Transverse colon (tissue), 4 donors: Measurements from ENCODE around the gene NPTX2. TPM values are rescaled to one million over a fixed set of nuclear protein-coding genes. Genes with fewer than 3 reads are reported as not detected.
"Not testable (repeated sequence)": the region's sequence is repeated elsewhere in the genome, so short reads cannot be mapped to it uniquely, and the experiment has no call there.

Experiments
- DNase-seq: peaks from one replicate; pipeline ENCODE4 v3.0.0-alpha.2; 2019
- H3K27ac ChIP-seq, 4 donors: fragments of 200-600 bp; sonication (generic); 2 replicates each; pipeline ENCODE4 v1.5.1; 2016 to 2018; ENCODE audit warnings: inconsistent platforms in 4 of 4
- H3K27me3 ChIP-seq: fragments of 200-600 bp; sonication (generic); 2 replicates; pipeline ENCODE4 v1.5.1; 2017; ENCODE audit warnings: inconsistent platforms
- H3K36me3 ChIP-seq, 4 donors: fragments of 200-600 bp; sonication (generic); 2 replicates each; pipeline ENCODE4 v1.5.1; 2017 to 2019; ENCODE audit warnings: inconsistent platforms in 4 of 4
- H3K4me1 ChIP-seq, 4 donors: fragments of 200-600 bp; sonication (generic); 2 replicates each; pipeline ENCODE4 v1.5.1; 2017 to 2020; ENCODE audit warnings: inconsistent platforms in 4 of 4
- H3K4me3 ChIP-seq, 4 donors: fragments of 200-600 bp; sonication (generic); 1 replicate in 1 of 4; 2 replicates in 3 of 4; pipeline versions ENCODE4 v1.5.1 to v1.6.1; 2017 to 2019; ENCODE audit warnings: inconsistent platforms in 4 of 4
- H3K9me3 ChIP-seq, 2 donors: fragments of 200-600 bp; sonication (generic); 2 replicates each; pipeline ENCODE4 v1.5.1; 2017 to 2019; ENCODE audit warnings: inconsistent platforms in 2 of 2
- EP300 ChIP-seq: sonication (generic); formaldehyde crosslinking; IDR thresholded peaks from one replicate; pipeline ENCODE4 v1.6.1; 2017; ENCODE audit warnings: antibody characterized with exemption, low read depth
- POLR2A ChIP-seq: fragments of 450-650 bp; IDR thresholded peaks from one replicate; pipeline ENCODE4 v1.6.1; 2016; ENCODE audit warnings: antibody characterized with exemption, mild to moderate bottlenecking, moderate library complexity
- POLR2AphosphoS5 ChIP-seq, 3 donors: sonication (generic); formaldehyde crosslinking; IDR thresholded peaks; one replicate each; pipeline ENCODE4 v1.6.1; 2016; ENCODE audit warnings: antibody characterized with exemption in 3 of 3
- WGBS, 2 donors: methylation state at CpG; one replicate each; pipeline ENCODE4 v1.1.5; 2018; ENCODE audit warnings: low coverage in 1 of 2; 5-methylcytosine and 5-hydroxymethylcytosine counted together
- in situ Hi-C, 4 donors: fragments of 200-750 bp; cut with MboI; loops; one replicate each; pipeline versions ENCODE4 v1.15.0 to v1.15.1; 2017; ENCODE audit warnings: low sequenced_read_pairs in 3 of 4, low pct_ligation_motif_present in 1 of 4, low pct_unique_long_range_greater_than_20kb in 1 of 4
- intact Hi-C: fragments of 100-400 bp; cut with DNase I; formaldehyde crosslinking; loops from one replicate; pipeline ENCODE4 v1.15.1; 2023; ENCODE audit warnings: low total_unique reads
- total RNA-seq, 4 donors: library from RNA; depleted of rRNA; stranded (reverse); fragments of >200 nt; gene quantifications; one replicate each; pipeline ENCODE4 v1.1.0, GENCODE V29; 2016
- TF ChIP-seq, protein P1 (sequence below), 5 experiments: fragments of 200-600 bp in 3 of 5; fragments of 450-650 bp in 2 of 5; sonication (generic) in 3 of 5; IDR thresholded peaks; 1 replicate in 2 of 5; 2 replicates in 3 of 5; pipeline ENCODE4 v1.5.1; 2016 to 2017; ENCODE audit warnings: antibody characterized with exemption in 5 of 5, inconsistent platforms in 3 of 5, mild to moderate bottlenecking in 2 of 5, moderate library complexity in 1 of 5

The NPTX2 gene
- total RNA-seq, 4 donors from 2014 or later: 3.4 to 11.5 (median 6.3) TPM

DNA sequence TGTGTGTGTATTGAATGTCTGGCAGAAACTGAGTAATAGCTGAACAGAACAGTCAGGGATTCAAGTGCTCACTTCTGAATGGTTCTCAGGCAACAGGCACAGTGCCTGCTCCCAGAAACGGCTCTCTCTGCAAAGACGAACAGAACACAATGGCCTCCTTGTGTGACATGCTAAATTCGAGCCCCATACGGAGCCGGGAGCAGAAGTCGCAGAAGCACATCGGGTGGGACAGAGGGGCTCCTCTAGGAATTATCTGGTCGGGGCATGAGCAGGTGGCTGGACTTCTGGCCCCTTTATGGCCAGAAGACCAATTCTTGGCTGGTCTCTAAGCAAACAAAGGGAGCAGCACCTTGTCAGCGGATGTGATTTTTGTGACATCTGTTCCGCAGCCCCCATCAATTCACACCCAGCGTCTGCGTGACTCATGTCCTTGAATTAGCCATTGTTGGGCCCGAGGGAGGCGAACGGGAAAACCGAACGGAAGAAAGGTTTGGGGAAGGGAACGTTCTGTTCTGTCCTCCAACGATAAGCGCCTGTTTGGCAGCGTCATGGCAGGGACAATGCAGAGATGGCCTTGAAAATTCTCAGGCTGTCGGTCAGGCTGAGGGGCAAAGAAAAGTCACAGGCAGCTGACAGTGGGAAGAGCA is 47.3 kb upstream of the NPTX2 start:
- DNase-seq: peak; percentile 9

DNA sequence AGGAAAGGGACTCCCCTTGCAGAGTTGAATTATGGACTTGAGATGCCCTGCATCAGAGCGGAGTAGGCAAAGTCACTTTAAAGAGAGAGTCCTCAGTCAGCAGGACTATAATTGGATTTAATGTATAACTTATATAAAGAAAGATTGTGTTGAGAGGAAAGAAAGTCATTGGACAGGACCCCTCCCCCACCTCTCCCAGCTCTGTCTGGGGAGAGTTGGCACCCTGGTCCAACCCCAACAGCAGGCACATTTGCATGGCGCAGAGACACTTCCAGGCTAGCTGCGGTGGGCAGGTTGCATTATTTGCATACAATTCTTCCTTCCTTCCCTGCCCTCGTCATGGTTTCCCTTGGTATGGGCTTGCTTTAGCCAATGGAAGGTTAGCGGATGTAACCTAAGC is 46.1 kb upstream of the NPTX2 start:
- Histone ChIP-seq H3K27me3 (no peaks in the 10 kb centered on the region), H3K36me3 (no peaks in the 10 kb centered on the region), H3K4me1 (no peaks in the 10 kb centered on the region), H3K4me3 (no peak overlapping the region), H3K9me3 (peaks cover 4 to 7% of the 10 kb centered on the region in 2 donors), H3K27ac (no peak overlapping the region)
- DNase-seq: no peak
- in situ Hi-C loops: no loop called here
- intact Hi-C loops: no loop called here
- TF ChIP-seq POLR2AphosphoS5 (IDR thresholded peaks at IDR 0.05) (no peak), POLR2A (no peak), EP300 (no peak)
- TF ChIP-seq, protein P1, sequence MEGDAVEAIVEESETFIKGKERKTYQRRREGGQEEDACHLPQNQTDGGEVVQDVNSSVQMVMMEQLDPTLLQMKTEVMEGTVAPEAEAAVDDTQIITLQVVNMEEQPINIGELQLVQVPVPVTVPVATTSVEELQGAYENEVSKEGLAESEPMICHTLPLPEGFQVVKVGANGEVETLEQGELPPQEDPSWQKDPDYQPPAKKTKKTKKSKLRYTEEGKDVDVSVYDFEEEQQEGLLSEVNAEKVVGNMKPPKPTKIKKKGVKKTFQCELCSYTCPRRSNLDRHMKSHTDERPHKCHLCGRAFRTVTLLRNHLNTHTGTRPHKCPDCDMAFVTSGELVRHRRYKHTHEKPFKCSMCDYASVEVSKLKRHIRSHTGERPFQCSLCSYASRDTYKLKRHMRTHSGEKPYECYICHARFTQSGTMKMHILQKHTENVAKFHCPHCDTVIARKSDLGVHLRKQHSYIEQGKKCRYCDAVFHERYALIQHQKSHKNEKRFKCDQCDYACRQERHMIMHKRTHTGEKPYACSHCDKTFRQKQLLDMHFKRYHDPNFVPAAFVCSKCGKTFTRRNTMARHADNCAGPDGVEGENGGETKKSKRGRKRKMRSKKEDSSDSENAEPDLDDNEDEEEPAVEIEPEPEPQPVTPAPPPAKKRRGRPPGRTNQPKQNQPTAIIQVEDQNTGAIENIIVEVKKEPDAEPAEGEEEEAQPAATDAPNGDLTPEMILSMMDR (IDR thresholded peaks at IDR 0.05): no peak
- 78 to 85% methylated on average over 5 of the region's 5 CpGs for WGBS, 2 donors

More for the DNA sequence above, 47.3 kb upstream of the NPTX2 start:
- no peak overlapping the region for H3K4me3 ChIP-seq
- no peaks in the 10 kb centered on the region for H3K36me3 ChIP-seq
- H3K4me1 ChIP-seq: no peaks in the 10 kb centered on the region
- no peak overlapping the region for H3K27ac ChIP-seq
- intact Hi-C loops: no loop called here
- 43 to 48% methylated on average over 6 to 22 of the region's 22 CpGs for WGBS, 2 donors
- in situ Hi-C loops: no loop called here
- no peaks in the 10 kb centered on the region for H3K27me3 ChIP-seq
- TF ChIP-seq POLR2A (no peak), EP300 (peak; percentile 93), POLR2AphosphoS5 (IDR thresholded peaks at IDR 0.05) (peak in 1 of 3 donors; percentile 45)
- TF ChIP-seq, protein P1 (IDR thresholded peaks at IDR 0.05): no peak
- H3K9me3 ChIP-seq: no peaks in the 10 kb centered on the region

GRCh38 chr7:98571986-98572385 is 45.1 kb upstream of the NPTX2 start:
- Histone ChIP-seq H3K27me3 (no peaks in the 10 kb centered on the region), H3K4me3 (no peak overlapping the region), H3K9me3 (peaks cover 6 to 10% of the 10 kb centered on the region in 2 donors), H3K27ac (no peak overlapping the region), H3K36me3 (no peaks in the 10 kb centered on the region), H3K4me1 (no peaks in the 10 kb centered on the region)
- TF ChIP-seq POLR2AphosphoS5 (IDR thresholded peaks at IDR 0.05): no peak
- TF ChIP-seq EP300: no peak
- no peak for TF ChIP-seq POLR2A
- TF ChIP-seq, protein P1 (IDR thresholded peaks at IDR 0.05): no peak
- intact Hi-C loops (no loop called here), in situ Hi-C loops (no loop called here)
- WGBS, 2 donors: 76 to 90% methylated on average over 2 to 6 of the region's 6 CpGs
- no peak for DNase-seq

GRCh38 chr7:98572716-98573115 is 44.4 kb upstream of the NPTX2 start:
- H3K27ac ChIP-seq, H3K4me1 ChIP-seq, H3K36me3 ChIP-seq, in situ Hi-C loops, DNase-seq, H3K27me3 ChIP-seq, intact Hi-C loops, H3K4me3 ChIP-seq: not testable (repeated sequence)
- H3K9me3 ChIP-seq: peaks cover 6 to 10% of the 10 kb centered on the region in 2 donors
- WGBS, 2 donors: 83 to 85% methylated on average over 7 to 9 of the region's 9 CpGs

DNA sequence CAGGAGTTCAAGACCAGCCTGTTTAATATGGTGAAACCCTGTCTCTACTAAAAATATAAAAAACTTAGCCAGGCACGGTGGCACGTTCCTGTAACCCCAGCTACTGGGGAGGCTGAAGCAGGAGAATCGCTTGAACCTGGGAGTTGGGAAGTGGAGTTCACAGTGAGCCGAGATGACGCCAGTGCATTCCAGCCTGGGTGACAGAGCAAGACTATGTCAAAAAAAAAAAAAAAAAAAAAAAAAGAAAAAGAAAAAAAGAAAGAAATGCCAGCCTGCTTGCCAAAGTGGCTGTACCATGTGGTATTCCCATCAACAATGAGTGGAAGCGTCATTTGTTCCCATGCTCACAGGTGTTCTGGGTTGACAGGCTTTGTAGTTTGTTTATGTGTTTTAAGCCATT is 43.3 kb upstream of the NPTX2 start:
- WGBS, 2 donors: 80 to 100% methylated on average over 3 to 6 of the region's 6 CpGs
- in situ Hi-C loops: no loop called here

More for the DNA sequence above, 43.3 kb upstream of the NPTX2 start:
- Histone ChIP-seq H3K9me3 (peaks cover 6 to 10% of the 10 kb centered on the region in 2 donors), H3K27me3 (no peaks in the 10 kb centered on the region), H3K4me1 (no peaks in the 10 kb centered on the region), H3K4me3 (no peak overlapping the region), H3K27ac (no peak overlapping the region), H3K36me3 (no peaks in the 10 kb centered on the region)
- intact Hi-C loops: no loop called here
- no peak for DNase-seq
- TF ChIP-seq EP300 (no peak), POLR2AphosphoS5 (IDR thresholded peaks at IDR 0.05) (no peak), POLR2A (no peak)
- TF ChIP-seq, protein P1 (IDR thresholded peaks at IDR 0.05): no peak
